ENCODE results near the gene PPP2R2C.

GRCh38 chr4:6331018-6331417 lies 141.4 kb downstream of the PPP2R2C start:
- TF ChIP-seq EZH2 (IDR thresholded peaks at IDR 0.05; ENCODE audit: insufficient read depth, poor library complexity, severe bottlenecking) = no peak
- no peak for TF ChIP-seq EZH2phosphoT487 (IDR thresholded peaks at IDR 0.05; ENCODE audit: insufficient read depth, low read depth)
